Neuronal stem cell (in vitro differentiated cells): ENCODE measurements around the gene LHX1. TPM values are rescaled to one million over a fixed set of nuclear protein-coding genes. Genes with fewer than 3 reads are reported as not detected.
A peak's percentile ranks its signal among the peaks of the same experiment; 100 is the strongest.

ENCODE experiments used
- DNase-seq: peaks from one replicate; pipeline ENCODE4 v3.0.0-alpha.2; 2013; ENCODE audit warnings: low spot score
- H2AFZ ChIP-seq: one replicate; pipeline ENCODE4 v1.6.1; 2013; ENCODE audit warnings: mild to moderate bottlenecking, low read length, inconsistent platforms
- H2AK5ac ChIP-seq: 2 replicates; pipeline ENCODE4 v1.6.1; 2013; ENCODE audit warnings: low read depth, mild to moderate bottlenecking, inconsistent platforms, low read length, moderate library complexity, mixed read lengths
- H2BK120ac ChIP-seq: 2 replicates; pipeline ENCODE4 v1.6.1; 2013; ENCODE audit warnings: low read depth, mild to moderate bottlenecking, inconsistent platforms, low read length, moderate library complexity, mixed read lengths
- H2BK12ac ChIP-seq: one replicate; pipeline ENCODE4 v1.6.1; 2013; ENCODE audit warnings: low read length, inconsistent platforms
- H2BK15ac ChIP-seq: 2 replicates; pipeline ENCODE4 v1.6.1; 2013; ENCODE audit warnings: mild to moderate bottlenecking, low read length, inconsistent platforms, mixed read lengths
- H2BK5ac ChIP-seq: one replicate; pipeline ENCODE4 v1.6.1; 2013; ENCODE audit warnings: inconsistent platforms, mild to moderate bottlenecking, low read length, moderate library complexity
- H3K14ac ChIP-seq: one replicate; pipeline ENCODE4 v1.6.1; 2013; ENCODE audit warnings: low read length, inconsistent platforms
- H3K18ac ChIP-seq: 2 replicates; pipeline ENCODE4 v1.6.1; 2013; ENCODE audit warnings: low read length, inconsistent platforms
- H3K23ac ChIP-seq: 2 replicates; pipeline ENCODE4 v1.6.1; 2013; ENCODE audit warnings: low read depth, mild to moderate bottlenecking, mixed read lengths, low read length, inconsistent platforms; ENCODE audit not compliant: poor library complexity
- H3K27ac ChIP-seq: replicated peaks from 3 replicates; pipeline ENCODE4 v1.5.1; 2013; ENCODE audit warnings: low read length, inconsistent platforms
- H3K27me3 ChIP-seq, 3 experiments: 2 replicates each; pipeline ENCODE4 v1.6.1; 2013; ENCODE audit warnings: low read length in 3 of 3, mild to moderate bottlenecking in 2 of 3, inconsistent platforms in 1 of 3, low read depth in 1 of 3, mixed read lengths in 1 of 3, moderate library complexity in 1 of 3; ENCODE audit not compliant: control insufficient read depth in 3 of 3, insufficient read depth in 3 of 3
- H3K36me3 ChIP-seq, 2 donors: replicated peaks in 1 of 2; 2 replicates each; pipeline ENCODE4 v1.6.1; 2013; ENCODE audit warnings: low read length in 2 of 2; ENCODE audit not compliant: control insufficient read depth in 2 of 2, insufficient read depth in 2 of 2
- H3K4ac ChIP-seq: 2 replicates; pipeline ENCODE4 v1.6.1; 2013; ENCODE audit warnings: inconsistent platforms, mild to moderate bottlenecking, low read length, moderate library complexity
- H3K4me1 ChIP-seq, 2 donors: 1 replicate in 1 of 2; 2 replicates in 1 of 2; pipeline ENCODE4 v1.6.1; 2013; ENCODE audit warnings: low read length in 2 of 2, low read depth in 1 of 2; ENCODE audit not compliant: control insufficient read depth in 2 of 2, insufficient read depth in 1 of 2
- H3K4me2 ChIP-seq: one replicate; pipeline ENCODE4 v1.6.1; 2013; ENCODE audit warnings: mild to moderate bottlenecking, low read length, inconsistent platforms; ENCODE audit not compliant: insufficient read depth, poor library complexity, severe bottlenecking
- H3K4me3 ChIP-seq, 2 donors: 2 replicates each; pipeline ENCODE4 v1.5.1; 2013; ENCODE audit warnings: low read length in 2 of 2, mild to moderate bottlenecking in 2 of 2, inconsistent platforms in 1 of 2, moderate library complexity in 1 of 2
- H3K79me1 ChIP-seq: one replicate; pipeline ENCODE4 v1.6.1; 2013; ENCODE audit warnings: low read depth, mild to moderate bottlenecking, inconsistent platforms, low read length, moderate library complexity
- H3K9ac ChIP-seq: one replicate; pipeline ENCODE4 v1.6.1; 2013; ENCODE audit warnings: mild to moderate bottlenecking, low read depth, low read length, inconsistent platforms; ENCODE audit not compliant: poor library complexity
- H3K9me3 ChIP-seq, 2 donors: replicated peaks in 1 of 2; 2 replicates each; pipeline versions ENCODE3 to v1.6.1; 2013; ENCODE audit warnings: low read length in 2 of 2, mild to moderate bottlenecking in 2 of 2, inconsistent platforms in 1 of 2, low read depth in 1 of 2, mixed read lengths in 1 of 2, moderate library complexity in 1 of 2; ENCODE audit not compliant: control insufficient read depth in 2 of 2, insufficient read depth in 1 of 2
- H4K8ac ChIP-seq: one replicate; pipeline ENCODE4 v1.6.1; 2013; ENCODE audit warnings: low read depth, mild to moderate bottlenecking, inconsistent platforms, low read length, moderate library complexity
- H4K91ac ChIP-seq: one replicate; pipeline ENCODE4 v1.6.1; 2013; ENCODE audit warnings: low read length, low read depth, mild to moderate bottlenecking, inconsistent platforms; ENCODE audit not compliant: poor library complexity
- WGBS, 2 donors: extraction: QIAGEN DNeasy Blood & Tissue Kit; methylation state at CpG; one replicate each; pipeline ENCODE4 v1.1.7; 2013; ENCODE audit warnings: missing lambda C conversion rate in 2 of 2, mixed read lengths in 1 of 2; ENCODE audit not compliant: insufficient read length in 2 of 2, insufficient replicate concordance in 1 of 2; ENCODE audit errors: extremely low coverage in 2 of 2; 5-methylcytosine and 5-hydroxymethylcytosine counted together
- polyA plus RNA-seq, 2 experiments: library from polyadenylated mRNA; stranded (reverse); fragments of 200-250 nt; gene quantifications; one replicate each; pipeline ENCODE4 v1.2.3, GENCODE V29; 2013

The LHX1 gene
- 0.04 TPM for polyA plus RNA-seq (2013, experiment 1 of 2)
- 0.06 TPM for polyA plus RNA-seq (2013, experiment 2 of 2)

DNA sequence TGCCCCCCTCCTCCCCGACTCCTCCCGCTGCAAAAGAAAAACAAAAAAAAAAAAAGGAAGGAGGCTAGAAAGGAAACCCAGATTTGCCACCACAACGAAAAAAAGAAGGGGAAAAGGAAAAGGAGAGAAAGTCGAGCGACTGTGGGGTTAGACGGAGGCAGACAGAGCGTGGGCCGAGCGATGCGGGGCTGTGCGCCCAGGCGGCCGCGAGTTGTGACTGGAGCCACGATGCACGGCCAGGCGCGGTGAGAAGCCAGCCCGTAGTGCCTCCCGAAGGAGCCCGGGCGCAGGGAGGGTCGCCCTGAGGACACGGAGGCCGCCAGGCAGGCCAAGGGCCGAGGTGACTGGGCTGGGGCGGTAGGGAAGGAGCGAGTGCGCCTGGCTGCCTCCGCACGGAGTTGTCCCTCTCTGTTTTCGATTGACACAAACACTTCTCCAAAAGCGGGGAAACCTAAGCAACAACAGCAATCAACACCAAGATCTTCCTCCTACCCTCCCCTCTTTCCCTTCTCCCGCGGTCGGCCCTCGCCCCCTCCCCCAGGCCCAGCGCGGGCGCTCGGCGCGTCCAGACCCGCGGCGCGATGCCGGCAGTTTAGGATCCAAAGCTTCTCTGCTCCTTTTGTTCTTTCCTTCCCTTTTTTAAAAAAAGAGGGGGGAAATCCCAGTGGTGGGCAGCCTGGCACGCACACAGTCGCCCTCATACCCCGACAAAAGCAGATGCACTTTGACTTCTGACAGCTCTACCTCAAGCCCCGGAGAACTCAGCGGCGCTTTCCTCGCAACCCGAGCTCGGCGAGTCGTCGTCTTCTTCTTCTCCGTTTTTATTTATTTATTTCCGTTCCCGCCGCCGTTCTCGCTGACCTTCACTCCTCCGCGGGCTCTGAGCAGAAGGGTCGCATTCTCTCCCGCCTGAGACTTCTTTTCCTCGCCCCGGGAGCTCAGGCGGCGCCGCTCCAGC, at the start of gene LHX1:
Gene LHX1, plus strand, starts transcription at position 475 of the 958 bp plus-strand sequence. CDS start 723 bp downstream, outside the sequence.
- no peak for DNase-seq
- H3K79me1 ChIP-seq: no peaks in the 10 kb centered on the region
- H3K27me3 ChIP-seq: peaks cover 89 to 100% (median 99%) of the 10 kb centered on the region in 3 experiments
- no peak within 1 kb of the TSS for H3K4ac ChIP-seq
- no peak within 1 kb of the TSS for H2BK120ac ChIP-seq
- peak within 1 kb of the TSS; percentile 99 for H3K23ac ChIP-seq
- H3K9me3 ChIP-seq: no peaks in the 10 kb centered on the region
- no peak within 1 kb of the TSS for H2BK12ac ChIP-seq
- no peak within 1 kb of the TSS for H4K91ac ChIP-seq
- H4K8ac ChIP-seq: no peak within 1 kb of the TSS
- H3K14ac ChIP-seq: no peak within 1 kb of the TSS
- peak within 1 kb of the TSS; percentile 73 for H3K18ac ChIP-seq
- H3K27ac ChIP-seq: no peak within 1 kb of the TSS
- peak within 1 kb of the TSS; percentile 65 for H3K9ac ChIP-seq
- peak within 1 kb of the TSS; percentile 94 for H2AFZ ChIP-seq
- WGBS, 2 donors: no CpG with 5 or more reads among the region's 75 CpGs
- peak within 1 kb of the TSS; percentile 83 for H2BK15ac ChIP-seq
- H3K4me2 ChIP-seq: peak within 1 kb of the TSS; percentile 70
- H2BK5ac ChIP-seq: no peak within 1 kb of the TSS
- peak within 1 kb of the TSS; percentile 6 for H2AK5ac ChIP-seq
- no peaks in the 10 kb centered on the region for H3K36me3 ChIP-seq
- H3K4me1 ChIP-seq: peaks cover 27 to 40% of the 10 kb centered on the region in 2 donors
- peak within 1 kb of the TSS; percentile 34 to 59 for H3K4me3 ChIP-seq

DNA sequence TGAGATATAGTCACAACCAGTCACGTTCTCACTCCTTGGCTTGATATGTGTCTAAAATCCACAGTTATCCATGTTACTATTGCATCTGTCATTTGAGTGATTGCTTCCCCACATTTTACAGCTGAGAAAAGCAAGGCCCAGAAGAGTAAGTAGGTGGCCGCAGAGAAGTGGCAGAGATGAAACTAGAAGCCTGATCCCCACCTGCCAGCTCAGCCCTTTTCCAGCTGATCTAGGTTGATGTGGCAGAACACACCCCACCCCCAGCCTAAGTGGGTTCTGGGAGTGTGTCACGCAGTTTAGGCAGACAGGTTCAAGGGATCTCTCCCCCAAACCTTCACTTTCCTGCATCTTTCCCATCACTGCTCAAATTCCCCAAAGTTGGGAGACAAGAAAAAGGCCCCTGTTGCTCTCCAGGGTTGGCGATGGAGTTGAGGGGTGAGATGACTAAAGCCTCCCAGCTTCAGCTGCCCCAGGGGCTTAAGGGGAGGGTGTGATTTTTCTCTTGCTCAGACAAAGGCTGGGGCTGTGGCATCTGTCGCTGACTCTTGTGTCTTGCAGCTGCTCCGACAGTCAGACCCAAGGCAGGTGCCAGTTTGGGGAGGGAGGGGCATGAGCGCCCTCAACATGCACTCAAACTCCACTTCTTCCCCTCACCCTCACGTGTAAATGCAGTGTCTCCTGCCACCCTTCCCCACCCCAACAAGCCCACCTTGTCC, 48.9 kb upstream of the LHX1 start:
- Histone ChIP-seq H3K4me1 (peaks cover 7 to 12% of the 10 kb centered on the region in 2 donors), H3K4me2 (no peak overlapping the region), H3K4me3 (no peak overlapping the region), H3K36me3 (no peaks in the 10 kb centered on the region), H3K27ac (no peak overlapping the region), H2AFZ (no peak overlapping the region), H3K4ac (no peak overlapping the region), H3K23ac (no peak overlapping the region), H4K8ac (peak overlapping the region; percentile 45), H3K9ac (no peak overlapping the region), H2AK5ac (no peak overlapping the region), H3K9me3 (no peaks in the 10 kb centered on the region), H3K79me1 (no peaks in the 10 kb centered on the region), H2BK5ac (no peak overlapping the region), H3K18ac (peak overlapping the region; percentile 31), H2BK120ac (no peak overlapping the region), H3K27me3 (peaks cover 0 to 63% (median 0%) of the 10 kb centered on the region in 3 experiments), H2BK15ac (no peak overlapping the region), H3K14ac (no peak overlapping the region), H2BK12ac (no peak overlapping the region), H4K91ac (no peak overlapping the region)
- no CpG with 5 or more reads among the region's 8 CpGs for WGBS, 2 donors
- no peak for DNase-seq

DNA sequence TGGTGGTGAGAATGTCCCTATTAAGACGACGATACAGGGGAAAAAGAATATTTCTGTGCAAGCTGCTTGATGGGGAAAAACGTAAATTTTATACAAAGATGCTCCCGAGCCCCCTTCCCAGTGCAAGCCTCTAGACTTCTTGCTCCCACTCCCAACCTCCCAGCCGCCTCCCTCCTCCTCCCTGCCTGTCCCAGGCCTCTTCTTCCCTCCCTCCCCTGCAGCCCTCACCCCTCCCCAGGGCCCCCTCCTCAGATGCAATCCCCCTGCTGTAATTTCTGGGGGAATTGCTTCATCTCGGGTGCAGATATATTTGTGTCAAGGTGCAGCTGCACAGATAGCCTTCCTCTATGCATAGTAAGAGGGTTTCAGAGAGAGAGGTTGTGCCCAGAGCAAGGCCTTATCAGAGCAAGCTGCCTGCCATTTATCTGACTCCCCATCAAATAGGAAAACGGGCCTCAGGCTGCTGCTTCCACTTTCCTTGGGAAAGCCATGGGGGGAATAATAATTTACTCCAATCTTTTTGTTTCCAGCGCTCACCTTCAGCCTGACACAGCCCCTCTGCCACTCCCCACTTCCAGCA, 47.4 kb upstream of the LHX1 start:
- no peak overlapping the region for H2BK15ac ChIP-seq
- no peak overlapping the region for H3K4me3 ChIP-seq
- no peak overlapping the region for H4K91ac ChIP-seq
- no peak overlapping the region for H2AK5ac ChIP-seq
- peak overlapping the region; percentile 63 for H3K18ac ChIP-seq
- H3K4me2 ChIP-seq: no peak overlapping the region
- peaks cover 4 to 11% of the 10 kb centered on the region in 2 donors for H3K4me1 ChIP-seq
- no peaks in the 10 kb centered on the region for H3K79me1 ChIP-seq
- H3K4ac ChIP-seq: no peak overlapping the region
- peak overlapping the region; percentile 60 for H2BK5ac ChIP-seq
- peaks cover 0 to 61% (median 0%) of the 10 kb centered on the region in 3 experiments for H3K27me3 ChIP-seq
- DNase-seq: no peak
- H2AFZ ChIP-seq: no peak overlapping the region
- no peak overlapping the region for H3K27ac ChIP-seq
- H3K14ac ChIP-seq: no peak overlapping the region
- H3K9ac ChIP-seq: no peak overlapping the region
- H3K36me3 ChIP-seq: no peaks in the 10 kb centered on the region
- H2BK120ac ChIP-seq: no peak overlapping the region
- WGBS, 2 donors: no CpG with 5 or more reads among the region's 8 CpGs
- H2BK12ac ChIP-seq: no peak overlapping the region
- H3K23ac ChIP-seq: no peak overlapping the region
- no peaks in the 10 kb centered on the region for H3K9me3 ChIP-seq
- no peak overlapping the region for H4K8ac ChIP-seq
